Heart right ventricle (tissue), 16 donors: ENCODE results near the gene APOOL. TPM values are rescaled to one million over a fixed set of nuclear protein-coding genes. Genes with fewer than 3 reads are reported as not detected.
"Not testable (repeated sequence)": the region's sequence is repeated elsewhere in the genome, so short reads cannot be mapped to it uniquely, and the experiment has no call there.

Experiments used
- ATAC-seq, 8 donors: fragments of 200-7000 bp; cut with Tn5 transposase; one replicate each; pipeline ENCODE4 v1.9.1; 2020; ENCODE audit warnings: mild to moderate bottlenecking in 8 of 8, moderate library complexity in 8 of 8, moderate number of reproducible peaks in 1 of 8
- DNase-seq, 2 donors: peaks; one replicate each; pipeline ENCODE4 v3.0.0-alpha.2; 2020
- H3K27ac ChIP-seq, 10 donors: fragments of 200-600 bp; sonication (generic) in 2 of 10; one replicate each; pipeline versions ENCODE4 v1.5.0 to v1.8.0; 2020 to 2022; ENCODE audit warnings: mild to moderate bottlenecking in 3 of 10
- H3K27me3 ChIP-seq, 7 donors: fragments of 200-600 bp; one replicate each; pipeline ENCODE4 v1.8.0; 2021 to 2022; ENCODE audit warnings: mild to moderate bottlenecking in 2 of 7
- H3K36me3 ChIP-seq, 9 donors: fragments of 200-600 bp; sonication (generic) in 1 of 9; one replicate each; pipeline versions ENCODE4 v1.5.0 to v1.8.0; 2020 to 2022; ENCODE audit warnings: mild to moderate bottlenecking in 2 of 9
- H3K4me1 ChIP-seq, 9 donors: fragments of 200-600 bp; sonication (generic) in 1 of 9; one replicate each; pipeline versions ENCODE4 v1.5.0 to v1.8.0; 2020 to 2022; ENCODE audit warnings: mild to moderate bottlenecking in 4 of 9
- H3K4me3 ChIP-seq, 10 donors: fragments of 200-600 bp; sonication (generic) in 2 of 10; one replicate each; pipeline versions ENCODE4 v1.5.0 to v1.8.0; 2020 to 2022; ENCODE audit warnings: mild to moderate bottlenecking in 7 of 10, moderate library complexity in 2 of 10
- H3K9me3 ChIP-seq, 11 donors: fragments of 200-600 bp in 10 of 11; sonication (generic) in 2 of 11; one replicate each; pipeline versions ENCODE4 v1.5.0 to v1.8.0; 2013 to 2022; ENCODE audit warnings: mild to moderate bottlenecking in 2 of 11, control low read depth in 1 of 11, moderate library complexity in 1 of 11
- CTCF ChIP-seq, 9 donors: fragments of 200-600 bp; sonication (generic) in 2 of 9; IDR thresholded peaks; one replicate each; pipeline versions ENCODE4 v1.5.0 to v1.8.0; 2021 to 2022; ENCODE audit warnings: antibody characterized with exemption in 9 of 9, mild to moderate bottlenecking in 5 of 9, moderate library complexity in 1 of 9
- WGBS, 2 donors: extraction: QIAGEN DNeasy Blood & Tissue Kit; methylation state at CpG; one replicate each; pipeline ENCODE4 v1.1.7; 2013; ENCODE audit warnings: inconsistent platforms in 1 of 2; 5-methylcytosine and 5-hydroxymethylcytosine counted together
- intact Hi-C, 10 donors: fragments of 100-400 bp; cut with DNase I; formaldehyde crosslinking; loops; one replicate each; pipeline versions ENCODE4 v1.11.1 to v1.14.2; 2022
- long read RNA-seq, 3 donors: library from polyadenylated mRNA; unstranded; transcript quantifications; one replicate each; pipeline ENCODE4 v2.0.0, GENCODE V29; 2020 to 2021
- polyA plus RNA-seq, 2 donors: library from polyadenylated mRNA; stranded (reverse); fragments of 200-250 nt; gene quantifications; one replicate each; pipeline ENCODE4 v1.2.3, GENCODE V29; 2013
- total RNA-seq, 10 donors: library from RNA; stranded (reverse); fragmentation: NEBNext Ultra II Directional in 3 of 10; extraction: Animal tissue kit (Norgen Biotek cat#: 25700) in 3 of 10; gene quantifications; one replicate each; pipeline versions ENCODE4 v1.2.1 to v1.2.4, GENCODE V29; 2021 to 2023
- donor health status: Arrhythmogenic right ventricular cardiomyopathy.
- donor health status: ischemic (EF 13 %, LVEDD 7.1; RV severe dilation, severe dysfunction).
- donor health status: healthy with polysubstance abuse.
- donor health status: DM: no; HTN: yes; CAD: no.
- donor health status: DM: no; HTN: no; CAD: no.
- donor health status: ischemic (EF 25% LVEDD 6.9; RV normal size, moderate dysfunction).
- donor health status: ischemic (EF 25% LVEDD 5.7; RV mildly dilated, moderate dysfunction).
- donor health status: healthy.
- donor health status: DM: yes; HTN: yes; CAD: no.
- donor health status: Ischemic cardiomyopathy.
- donor health status: ischemic (EF 35%, LVEDD 5.7; RV mildly dilated, moderate dysfunction).
- donor health status: nonischemic (EF 11% LVEDD 7.7; RV severe dilation, severe dysfunction).
- donor health status: DM: yes; HTN: yes; CAD: no.
- donor health status: PGD.
- donor health status: ischemic (EF 29% LVEDD 5.4; RV normal size, mild dysfunction).
- donor health status: nonischemic (EF 23%, LVEDD 6.1; RV moderate dilation, normal function).

The APOOL gene
- total RNA-seq (10 to 100 TPM; 42.0 to 60.7 (median 55.7) TPM), polyA plus RNA-seq (10 to 100 TPM in 1 of 2 donors, 1 to 10 TPM in 1; 4.6 to 10.4 TPM)
- long read RNA-seq, donor 1, partial matches to known transcripts = 0 of 13 reads
- long read RNA-seq, donor 1, other reads (novel, unspliced or antisense) = 13 of 13 reads
- long read RNA-seq, donor 2, partial matches to known transcripts = 2 of 9 reads
- long read RNA-seq, donor 2, other reads (novel, unspliced or antisense) = 6 of 9 reads
- long read RNA-seq, donor 3, partial matches to known transcripts = 1 of 24 reads
- long read RNA-seq, donor 3, other reads (novel, unspliced or antisense) = 22 of 24 reads

- no peaks in the 10 kb centered on the region for H3K27me3 ChIP-seq
- H3K4me1 ChIP-seq = peaks cover 0 to 16% (median 7%) of the 10 kb centered on the region in 9 donors
- 0% methylated on average over 24 of the region's 24 CpGs for WGBS, 2 donors
- H3K4me3 ChIP-seq = peak within 1 kb of the TSS; percentile 33 to 74 (median 64)
- ATAC-seq (peak; percentile 96 to 100 (median 99)), DNase-seq (peak; percentile 84 to 89)
- H3K36me3 ChIP-seq = no peaks in the 10 kb centered on the region
- no peak for TF ChIP-seq CTCF (IDR thresholded peaks at IDR 0.05)
- intact Hi-C loops = no loop called here
- peak within 1 kb of the TSS in 9 of 10 donors; percentile 28 to 77 (median 70) for H3K27ac ChIP-seq
- H3K9me3 ChIP-seq = no peaks in the 10 kb centered on the region
Measured at GRCh38 chrX:85003655-85004244, at the start of gene APOOL. APOOL (plus strand) TSS chrX:85003877; CDS start chrX:85003913, 36 bp downstream.

GRCh38 chrX:84956304-84956703 is 47.4 kb upstream of the APOOL start:
- no peaks in the 10 kb centered on the region for H3K4me1 ChIP-seq
- H3K27ac ChIP-seq = no peak overlapping the region
- no peaks in the 10 kb centered on the region for H3K36me3 ChIP-seq
- H3K9me3 ChIP-seq = no peaks in the 10 kb centered on the region
- no peak for DNase-seq
- H3K4me3 ChIP-seq = no peak overlapping the region
- intact Hi-C loops = no loop called here
- 35 to 50% methylated on average over 1 of the region's 1 CpG for WGBS, 2 donors
- ATAC-seq = no peak
- H3K27me3 ChIP-seq = no peaks in the 10 kb centered on the region
- TF ChIP-seq CTCF (IDR thresholded peaks at IDR 0.05) = no peak

GRCh38 chrX:84974803-84975202 is 28.9 kb upstream of the APOOL start:
- H3K27me3 ChIP-seq = peaks cover 0 to 5% (median 0%) of the 10 kb centered on the region in 7 donors
- no peaks in the 10 kb centered on the region for H3K36me3 ChIP-seq
- H3K9me3 ChIP-seq = peaks cover 0 to 14% (median 0%) of the 10 kb centered on the region in 11 donors
- intact Hi-C loops = no loop called here
- no peak for TF ChIP-seq CTCF (IDR thresholded peaks at IDR 0.05)
- WGBS, 2 donors = 73 to 88% methylated on average over 6 to 19 of the region's 19 CpGs
- no peak overlapping the region for H3K4me3 ChIP-seq
- no peaks in the 10 kb centered on the region for H3K4me1 ChIP-seq
- no peak for DNase-seq
- ATAC-seq = no peak
- H3K27ac ChIP-seq = no peak overlapping the region

GRCh38 chrX:84991739-84992138 is 11.9 kb upstream of the APOOL start:
- H3K36me3 ChIP-seq, H3K4me3 ChIP-seq, H3K27ac ChIP-seq, intact Hi-C loops, H3K4me1 ChIP-seq, ATAC-seq, H3K9me3 ChIP-seq, DNase-seq, H3K27me3 ChIP-seq: not testable (repeated sequence)
- 94 to 99% methylated on average over 5 of the region's 5 CpGs for WGBS, 2 donors

GRCh38 chrX:84993150-84993549 is 10.5 kb upstream of the APOOL start:
- H3K27ac ChIP-seq = no peak overlapping the region
- H3K4me3 ChIP-seq = no peak overlapping the region
- DNase-seq (no peak), ATAC-seq (no peak)
- intact Hi-C loops = no loop called here
- H3K27me3 ChIP-seq = no peaks in the 10 kb centered on the region
- H3K9me3 ChIP-seq = peaks cover 0 to 4% (median 0%) of the 10 kb centered on the region in 11 donors
- WGBS, 2 donors = 79 to 96% methylated on average over 1 of the region's 1 CpG
- H3K36me3 ChIP-seq = no peaks in the 10 kb centered on the region
- no peaks in the 10 kb centered on the region for H3K4me1 ChIP-seq
- no peak for TF ChIP-seq CTCF (IDR thresholded peaks at IDR 0.05)
